Esophagus muscularis mucosa (tissue), 3 donors: ENCODE data around the gene MRO.

Experiments
- POLR2A ChIP-seq: fragments of 450-650 bp; IDR thresholded peaks from one replicate; pipeline ENCODE4 v1.6.1; 2017; ENCODE audit warnings: antibody characterized with exemption, moderate library complexity, mild to moderate bottlenecking, low read depth
- POLR2AphosphoS5 ChIP-seq, 2 donors: sonication (generic); formaldehyde crosslinking; IDR thresholded peaks; one replicate each; pipeline ENCODE4 v1.6.1; 2017; ENCODE audit warnings: antibody characterized with exemption in 2 of 2
- TF ChIP-seq, protein P1 (sequence below), 3 experiments: fragments of 200-600 bp in 2 of 3; fragments of 450-650 bp in 1 of 3; sonication (generic) in 2 of 3; IDR thresholded peaks; one replicate each; pipeline ENCODE4 v1.5.1; 2017 to 2019; ENCODE audit warnings: antibody characterized with exemption in 3 of 3, mild to moderate bottlenecking in 2 of 3, moderate library complexity in 1 of 3

DNA sequence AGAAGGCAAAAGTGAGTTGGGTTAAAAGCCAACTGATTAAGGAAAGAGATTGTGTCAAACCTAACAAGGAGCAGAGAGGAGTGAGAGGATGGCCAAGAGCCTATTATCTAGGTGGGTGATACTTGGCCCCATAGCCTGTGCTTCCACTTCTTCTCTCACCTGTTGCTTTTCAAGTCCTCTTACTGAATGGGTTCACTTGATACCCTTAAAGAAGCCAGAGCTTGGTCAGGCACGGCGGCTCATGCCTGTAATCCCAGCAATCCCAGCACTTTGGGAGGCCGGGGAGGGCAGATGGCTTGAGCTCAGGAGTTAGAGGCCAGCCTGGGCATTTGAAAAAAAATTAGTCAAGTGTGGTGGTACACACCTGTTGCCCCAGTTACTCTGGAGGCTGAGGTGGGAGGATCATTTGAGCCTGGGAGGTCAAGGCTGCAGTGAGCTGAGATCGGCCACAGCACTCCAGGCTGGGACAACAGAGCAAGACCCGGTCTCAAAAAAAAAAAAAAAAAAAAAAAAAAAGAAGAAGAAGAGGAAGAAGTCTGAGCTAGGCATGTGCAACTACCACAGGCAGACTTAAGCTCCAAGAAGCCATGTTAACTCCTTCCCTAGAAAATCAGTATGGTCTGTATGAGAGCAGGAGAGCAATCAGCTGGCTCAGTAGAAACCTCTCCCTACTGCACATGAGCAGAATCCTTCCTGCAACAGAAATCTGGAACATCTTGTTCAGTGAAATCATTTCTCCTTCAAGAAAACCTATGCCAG is 30.7 kb upstream of the MRO start:
- TF ChIP-seq POLR2AphosphoS5 (IDR thresholded peaks at IDR 0.05) (no peak), POLR2A (no peak)
- TF ChIP-seq, protein P1, sequence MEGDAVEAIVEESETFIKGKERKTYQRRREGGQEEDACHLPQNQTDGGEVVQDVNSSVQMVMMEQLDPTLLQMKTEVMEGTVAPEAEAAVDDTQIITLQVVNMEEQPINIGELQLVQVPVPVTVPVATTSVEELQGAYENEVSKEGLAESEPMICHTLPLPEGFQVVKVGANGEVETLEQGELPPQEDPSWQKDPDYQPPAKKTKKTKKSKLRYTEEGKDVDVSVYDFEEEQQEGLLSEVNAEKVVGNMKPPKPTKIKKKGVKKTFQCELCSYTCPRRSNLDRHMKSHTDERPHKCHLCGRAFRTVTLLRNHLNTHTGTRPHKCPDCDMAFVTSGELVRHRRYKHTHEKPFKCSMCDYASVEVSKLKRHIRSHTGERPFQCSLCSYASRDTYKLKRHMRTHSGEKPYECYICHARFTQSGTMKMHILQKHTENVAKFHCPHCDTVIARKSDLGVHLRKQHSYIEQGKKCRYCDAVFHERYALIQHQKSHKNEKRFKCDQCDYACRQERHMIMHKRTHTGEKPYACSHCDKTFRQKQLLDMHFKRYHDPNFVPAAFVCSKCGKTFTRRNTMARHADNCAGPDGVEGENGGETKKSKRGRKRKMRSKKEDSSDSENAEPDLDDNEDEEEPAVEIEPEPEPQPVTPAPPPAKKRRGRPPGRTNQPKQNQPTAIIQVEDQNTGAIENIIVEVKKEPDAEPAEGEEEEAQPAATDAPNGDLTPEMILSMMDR (IDR thresholded peaks at IDR 0.05) = no peak
